Prostate gland (tissue), 2 donors: ENCODE results near the gene CACFD1.

Experiments used
- CTCF ChIP-seq, 4 experiments: fragments of 200-600 bp in 2 of 4; fragments of 450-650 bp in 2 of 4; sonication (generic) in 2 of 4; IDR thresholded peaks; 1 replicate in 3 of 4; 2 replicates in 1 of 4; pipeline ENCODE4 v1.5.1; 2016 to 2019; ENCODE audit warnings: antibody characterized with exemption in 4 of 4, mild to moderate bottlenecking in 2 of 4, moderate library complexity in 2 of 4
- POLR2A ChIP-seq: fragments of 450-650 bp; IDR thresholded peaks from one replicate; pipeline ENCODE4 v1.6.1; 2016; ENCODE audit warnings: antibody characterized with exemption, mild to moderate bottlenecking

DNA sequence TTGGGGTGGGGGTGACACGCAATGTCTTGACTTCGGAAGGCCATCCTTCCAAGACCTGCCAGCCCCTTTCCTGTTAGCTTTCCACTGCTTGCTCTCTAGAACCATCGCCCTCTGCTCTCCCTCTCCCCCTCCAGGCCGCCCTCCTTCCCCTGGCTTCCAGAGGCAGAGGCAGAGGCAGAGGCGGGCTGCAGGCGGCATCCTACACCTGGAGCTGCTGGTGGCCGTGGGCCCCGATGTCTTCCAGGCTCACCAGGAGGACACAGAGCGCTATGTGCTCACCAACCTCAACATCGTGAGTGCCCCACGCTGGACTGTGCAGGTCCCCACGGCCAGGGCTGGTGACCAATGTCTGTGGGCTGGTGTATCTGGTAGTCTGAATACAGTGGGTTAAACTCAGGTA is 35.6 kb upstream of the CACFD1 start:
- TF ChIP-seq CTCF (IDR thresholded peaks at IDR 0.05) (no peak), POLR2A (no peak)
